Activated CD4-positive, alpha-beta T cell treated with anti-CD3 and anti-CD28 coated beads for 4 hours (primary cell): ENCODE measurements around the gene RRAD.

Experiments
- DNase-seq, 2 donors: peaks; one replicate each; pipeline ENCODE4 v3.0.0-alpha.2; 2020

Gene RRAD

DNA sequence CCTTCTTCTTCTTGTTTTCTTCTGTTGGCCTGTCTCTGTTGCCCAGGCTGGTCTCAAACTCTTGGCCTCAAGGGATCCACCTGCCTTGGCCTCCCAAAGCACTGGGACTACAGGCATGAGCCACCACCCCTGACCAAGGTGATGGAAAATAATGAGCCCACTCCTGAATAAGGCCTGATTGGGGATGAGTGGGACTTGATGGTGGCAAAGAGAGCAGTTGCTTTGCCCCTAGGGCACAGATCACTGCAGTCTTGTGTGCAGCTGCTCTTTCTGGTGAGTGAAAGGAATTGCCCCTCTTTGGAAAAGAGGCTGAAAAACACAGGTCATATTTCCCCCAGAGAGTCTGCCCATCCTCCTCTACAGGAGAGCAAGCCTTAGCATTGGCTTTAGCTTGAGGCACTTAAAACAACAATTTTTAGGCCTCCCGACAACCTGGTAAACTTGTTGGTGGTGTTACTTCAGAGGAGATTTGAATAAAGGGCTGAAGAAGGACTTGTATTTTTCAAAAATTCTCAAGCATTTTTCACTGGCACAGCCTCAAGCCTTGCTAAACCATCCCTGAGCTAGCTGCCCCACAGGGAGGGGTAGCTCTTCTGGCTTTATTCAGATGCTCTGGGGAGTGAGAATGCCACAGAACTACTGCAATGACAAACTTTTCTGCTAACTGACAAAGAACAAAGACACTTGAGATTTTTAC lies 51.1 kb downstream of the RRAD start:
- no peak for DNase-seq

DNA sequence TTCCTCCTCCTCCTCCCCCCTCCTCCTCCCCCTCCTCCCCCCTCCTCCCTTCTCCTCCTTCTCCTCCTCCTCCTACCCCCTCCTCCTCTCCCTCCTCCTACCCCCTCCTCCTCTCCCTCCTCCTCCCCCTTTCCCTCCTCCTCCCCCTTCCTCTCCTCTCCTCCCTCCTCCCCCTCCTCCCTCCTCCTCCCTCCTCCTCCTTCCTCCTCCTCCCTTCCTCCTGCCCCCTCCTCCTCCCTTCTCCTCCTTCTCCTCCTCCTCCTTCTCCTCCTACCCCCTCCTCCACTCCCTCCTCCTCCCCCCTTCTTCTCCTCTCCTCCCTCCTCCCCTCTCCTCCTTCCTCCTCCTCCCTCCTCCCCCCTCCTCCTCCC lies 51.7 kb downstream of the RRAD start:
- DNase-seq = no peak

DNA sequence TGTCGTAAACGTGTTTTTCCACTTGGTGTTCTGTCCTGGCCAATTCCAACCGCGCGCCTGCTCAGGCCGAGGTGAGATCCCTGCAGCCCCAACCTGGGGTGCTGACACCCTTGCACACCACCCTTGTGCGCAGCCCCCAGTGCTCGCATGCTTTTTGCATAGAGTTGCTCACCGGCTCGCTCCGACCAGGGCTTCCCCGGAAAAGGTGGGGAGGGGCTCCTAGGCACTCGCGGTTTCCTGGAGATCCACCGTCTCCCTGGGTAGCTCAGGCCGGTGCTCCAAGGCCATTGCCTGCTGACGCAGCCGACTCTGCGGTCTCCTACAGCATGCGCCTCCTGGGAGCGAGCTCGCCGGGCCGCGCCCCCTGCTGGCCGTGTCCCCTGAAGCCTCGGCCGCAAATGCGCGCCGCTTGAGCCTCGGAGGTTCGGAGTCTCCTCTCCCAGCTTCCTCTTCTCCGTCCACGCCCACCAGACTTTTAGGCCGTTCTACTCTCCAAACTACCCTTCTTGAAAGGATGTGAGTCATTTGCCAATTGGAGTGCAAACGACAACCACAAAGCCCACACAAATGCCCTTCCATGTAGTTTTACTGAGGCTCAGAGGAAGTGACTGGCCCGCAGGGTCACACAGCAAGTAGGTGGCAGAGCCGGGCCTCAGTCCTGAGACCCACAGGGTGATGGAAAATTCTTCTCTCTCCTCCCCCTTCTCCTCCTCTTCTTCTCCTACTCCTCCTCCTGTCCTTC lies 52.2 kb downstream of the RRAD start:
- DNase-seq = peak; percentile 86

DNA sequence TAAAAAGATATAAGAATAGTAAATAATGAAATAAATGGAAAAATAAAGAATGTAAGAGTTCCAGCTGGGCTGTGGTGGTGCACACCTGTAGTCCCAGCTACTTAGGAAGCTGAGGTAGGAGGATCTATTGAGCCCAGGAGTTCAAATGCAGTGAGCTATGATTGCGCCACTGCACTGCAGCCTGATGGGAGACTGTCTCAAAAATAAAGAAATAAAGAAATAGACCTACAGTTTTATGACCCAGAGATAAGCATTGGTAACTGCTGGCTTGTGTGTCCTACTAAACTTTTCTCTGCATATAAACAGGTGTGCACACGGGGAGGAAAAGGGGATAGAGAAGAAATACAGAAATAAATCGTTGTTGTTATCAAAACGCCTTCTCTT lies 52.8 kb downstream of the RRAD start:
- no peak for DNase-seq

DNA sequence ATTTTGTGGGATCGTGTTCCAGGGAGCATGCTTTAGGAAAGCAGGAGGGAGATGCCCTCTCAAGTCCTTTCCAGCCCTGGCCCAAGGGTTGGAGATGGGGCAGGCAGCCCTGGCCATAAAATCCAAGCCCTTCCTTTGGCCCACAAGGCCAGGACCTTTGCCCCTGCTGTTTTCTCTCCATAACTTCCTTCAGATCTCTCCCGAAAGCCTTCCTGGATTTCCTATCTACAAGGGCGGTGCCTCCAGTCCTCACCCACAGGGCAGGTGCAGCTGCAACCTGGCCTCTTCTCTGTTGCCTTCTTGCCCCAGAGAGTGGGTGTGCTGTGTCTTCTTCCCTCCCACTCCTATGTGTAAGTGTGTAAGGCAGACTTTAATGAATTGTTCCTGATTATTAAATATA lies 53.5 kb downstream of the RRAD start:
- DNase-seq = no peak
